Measurements from ENCODE around the gene CEP126.
A peak's percentile ranks its signal among the peaks of the same experiment; 100 is the strongest.

Gene CEP126

GRCh38 chr11:102014756-102015155 is 99.9 kb downstream of the CEP126 start:
- no peak for DNase-seq

DNA sequence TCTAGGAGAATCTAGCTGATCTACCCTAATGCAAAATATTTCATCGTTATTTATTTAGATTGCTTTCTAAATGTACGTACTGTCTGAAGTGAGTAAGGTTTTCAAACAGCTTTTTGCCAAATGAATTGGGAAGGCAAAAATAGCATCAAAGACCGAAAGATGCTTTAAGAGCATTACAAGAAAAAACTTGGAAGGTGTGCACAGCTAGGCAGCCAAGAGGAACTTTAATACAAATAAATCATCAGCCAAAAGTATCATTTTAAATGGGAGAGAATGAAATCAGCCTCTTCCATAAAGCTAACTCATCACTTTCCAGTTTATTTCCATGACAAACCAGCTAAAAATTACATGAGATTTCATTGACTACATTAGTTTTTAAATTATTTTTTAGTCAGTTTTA is 102.2 kb downstream of the CEP126 start:
- DNase-seq: no peak

GRCh38 chr11:102026217-102026616 is 111.4 kb downstream of the CEP126 start:
- DNase-seq: no peak

GRCh38 chr11:102026959-102027358 is 112.1 kb downstream of the CEP126 start:
- DNase-seq: no peak

DNA sequence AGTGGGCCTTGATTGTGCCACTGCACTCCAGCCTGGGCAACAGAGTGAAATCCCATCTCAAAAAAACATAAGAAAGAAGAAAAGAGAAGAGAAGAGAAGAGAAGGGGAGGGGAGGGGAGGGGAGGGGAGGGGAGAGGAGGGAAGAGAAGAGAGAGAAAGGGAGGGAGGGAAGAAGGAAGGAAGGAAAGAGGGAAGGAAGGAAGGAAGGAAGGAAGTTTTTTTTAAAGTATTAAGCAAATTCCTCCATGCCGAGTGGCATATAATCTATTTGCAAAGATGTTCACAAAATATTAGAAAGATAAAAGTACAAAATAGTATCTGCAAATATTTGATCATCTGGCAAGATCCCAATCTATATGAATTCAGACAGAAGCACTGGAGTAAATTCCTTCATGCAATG is 121.9 kb downstream of the CEP126 start:
- DNase-seq: no peak

DNA sequence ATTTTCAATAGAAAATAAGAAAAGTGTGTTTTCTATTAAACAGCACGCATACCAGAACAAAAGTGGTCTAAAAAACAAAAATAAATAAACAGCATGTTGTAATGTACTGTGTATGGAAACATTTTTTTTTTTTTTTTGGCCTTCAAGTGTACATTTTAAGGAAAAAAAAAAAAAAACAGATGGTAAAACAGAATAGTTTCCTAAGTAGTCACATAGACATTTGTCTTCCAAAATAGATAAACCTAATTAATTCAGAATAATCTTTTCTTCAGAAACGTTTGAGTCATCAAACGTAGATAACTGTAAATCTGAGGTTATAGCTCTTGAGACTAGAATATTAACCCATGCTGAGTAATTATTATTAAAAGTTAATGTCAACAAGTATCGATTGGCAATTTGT is 132.0 kb downstream of the CEP126 start:
- DNase-seq: no peak

DNA sequence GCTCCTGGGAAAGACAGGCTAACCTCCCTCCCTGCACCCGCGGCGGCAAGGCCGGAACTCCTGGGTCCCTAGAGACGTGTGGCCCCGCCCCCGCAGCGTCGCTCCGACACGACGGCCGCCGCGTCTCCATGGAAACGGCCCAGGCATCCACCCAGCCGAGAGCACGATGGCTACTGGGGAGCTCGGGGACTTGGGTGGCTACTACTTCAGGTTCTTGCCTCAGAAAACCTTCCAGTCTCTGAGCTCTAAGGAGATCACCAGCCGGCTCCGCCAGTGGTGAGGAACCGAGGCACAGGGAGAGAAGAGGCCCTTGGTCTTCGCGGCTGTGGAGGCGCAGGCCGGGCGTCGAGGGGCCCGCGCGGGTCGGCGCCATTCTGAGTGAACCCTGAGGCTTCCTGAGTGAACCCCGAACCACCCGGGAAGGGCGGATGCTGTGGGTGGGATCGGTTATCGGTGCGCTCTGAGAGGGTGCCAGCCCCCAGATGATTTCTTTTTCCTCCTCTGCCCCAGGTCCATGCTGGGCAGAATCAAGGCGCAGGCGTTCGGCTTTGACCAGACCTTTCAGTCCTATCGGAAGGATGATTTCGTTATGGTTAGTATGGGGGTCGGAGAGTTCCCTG is 132.6 kb downstream of the CEP126 start, which contains the start of gene CFAP300:
Gene CFAP300, plus strand, starts transcription at position 133 of the 620 bp plus-strand sequence. Its CDS starts 34 bp downstream, at position 167.
- peak; percentile 31 for DNase-seq

Measured in RPMI8226 (cell line).